Endometrial microvascular endothelial cells (primary cell): ENCODE measurements around the gene ULK2. TPM values are rescaled to one million over a fixed set of nuclear protein-coding genes. Genes with fewer than 3 reads are reported as not detected.
"Not testable (repeated sequence)": the region's sequence is repeated elsewhere in the genome, so short reads cannot be mapped to it uniquely, and the experiment has no call there.

Source experiments
- in situ Hi-C: cut with HindIII; loops from 2 replicates; pipeline ENCODE4 v1.10.0; 2017; ENCODE audit warnings: low sequenced_read_pairs, low pct_unique_long_range_greater_than_20kb; ENCODE audit errors: inconsistent ontology term
- total RNA-seq: library from RNA; depleted of rRNA; stranded (reverse); fragments of >200 nt; gene quantifications from one replicate; pipeline ENCODE4 v1.2.3, GENCODE V29; 2015; ENCODE audit errors: inconsistent ontology term

The ULK2 gene
- total RNA-seq, 1 donor from 2014 or later = 9.1 TPM

- in situ Hi-C loops = no loop called here
These were observed 5.6 kb upstream of the ULK2 start for GRCh38 chr17:19873346-19873745.

GRCh38 chr17:19868079-19868395 lies 301 bp upstream of the ULK2 start:
- in situ Hi-C loops = no loop called here

GRCh38 chr17:19867079-19867328 lies 732 bp downstream of the ULK2 start:
- in situ Hi-C loops = no loop called here

GRCh38 chr17:19865021-19865420 lies 2.7 kb downstream of the ULK2 start:
- in situ Hi-C loops = no loop called here

GRCh38 chr17:19860647-19861177 lies 7.0 kb downstream of the ULK2 start:
- in situ Hi-C loops = not testable (repeated sequence)

GRCh38 chr17:19857640-19858039 lies 10.1 kb downstream of the ULK2 start:
- in situ Hi-C loops = no loop called here

GRCh38 chr17:19833914-19834313 lies 33.8 kb downstream of the ULK2 start:
- in situ Hi-C loops = no loop called here

- in situ Hi-C loops = no loop called here
These were observed 37.7 kb downstream of the ULK2 start for GRCh38 chr17:19830061-19830460.

- in situ Hi-C loops = no loop called here
These were observed 55.3 kb downstream of the ULK2 start for GRCh38 chr17:19812407-19812806.

- in situ Hi-C loops = no loop called here
These were observed 62.7 kb downstream of the ULK2 start for GRCh38 chr17:19805006-19805405.

GRCh38 chr17:19800571-19800970 lies 67.2 kb downstream of the ULK2 start:
- in situ Hi-C loops = no loop called here

- in situ Hi-C loops = no loop called here
These were observed 67.9 kb downstream of the ULK2 start for GRCh38 chr17:19799796-19800195.

GRCh38 chr17:19796457-19796856 lies 71.3 kb downstream of the ULK2 start:
- in situ Hi-C loops = no loop called here

- in situ Hi-C loops = no loop called here
These were observed 75.7 kb downstream of the ULK2 start for GRCh38 chr17:19791918-19792550.

- in situ Hi-C loops = no loop called here
These were observed 79.9 kb downstream of the ULK2 start for GRCh38 chr17:19787733-19788357.

- in situ Hi-C loops = no loop called here
These were observed 81.9 kb downstream of the ULK2 start for GRCh38 chr17:19785854-19786253.

- in situ Hi-C loops = no loop called here
These were observed 86.0 kb downstream of the ULK2 start for GRCh38 chr17:19781488-19782458.

- in situ Hi-C loops = no loop called here
These were observed 86.9 kb downstream of the ULK2 start for GRCh38 chr17:19780846-19781245.

- in situ Hi-C loops = no loop called here
These were observed 94.2 kb downstream of the ULK2 start for GRCh38 chr17:19773534-19773933.
